IPS-20b (cell line): ENCODE data around the gene GJA9.
A peak's percentile ranks its signal among the peaks of the same experiment; 100 is the strongest.

Source experiments
- H3K27ac ChIP-seq: one replicate; pipeline ENCODE4 v1.5.1; 2013; ENCODE audit warnings: low read length
- H3K27me3 ChIP-seq: 2 replicates; pipeline ENCODE4 v1.6.1; 2013; ENCODE audit warnings: mild to moderate bottlenecking, low read length, inconsistent platforms; ENCODE audit not compliant: insufficient read depth
- H3K36me3 ChIP-seq: 2 replicates; pipeline ENCODE4 v1.6.1; 2013; ENCODE audit warnings: low read depth, mild to moderate bottlenecking, inconsistent platforms, low read length, moderate library complexity; ENCODE audit not compliant: insufficient read depth
- H3K4me1 ChIP-seq: 2 replicates; pipeline ENCODE4 v1.6.1; 2013; ENCODE audit warnings: mild to moderate bottlenecking, control low read depth, inconsistent platforms, low read length, moderate library complexity; ENCODE audit not compliant: insufficient read depth
- H3K4me3 ChIP-seq: 2 replicates; pipeline ENCODE4 v1.5.1; 2013; ENCODE audit warnings: mild to moderate bottlenecking, low read length, inconsistent platforms
- H3K9ac ChIP-seq: 2 replicates; pipeline ENCODE4 v1.6.1; 2013; ENCODE audit warnings: low read depth, mild to moderate bottlenecking, inconsistent platforms, low read length, moderate library complexity
- H3K9me3 ChIP-seq: 2 replicates; pipeline ENCODE4 v1.6.1; 2013; ENCODE audit warnings: mild to moderate bottlenecking, low read depth, low read length, inconsistent platforms; ENCODE audit not compliant: insufficient read depth

Gene GJA9

GRCh38 chr1:38873027-38873969 lies 8.1 kb downstream of the GJA9 start, which contains the start of gene MYCBP:
Gene MYCBP (minus strand): TSS chr1:38873348. CDS start chr1:38873305, 43 bp downstream.
- H3K4me1 ChIP-seq, result no peaks in the 10 kb centered on the region
- H3K27me3 ChIP-seq, result no peaks in the 10 kb centered on the region
- H3K36me3 ChIP-seq, result no peaks in the 10 kb centered on the region
- H3K27ac ChIP-seq, result peak within 1 kb of the TSS; percentile 4
- H3K4me3 ChIP-seq, result peak within 1 kb of the TSS; percentile 92
- no peaks in the 10 kb centered on the region for H3K9me3 ChIP-seq
- H3K9ac ChIP-seq, result peak within 1 kb of the TSS; percentile 87; the same call in 1 of the 2 replicates

- no peaks in the 10 kb centered on the region for H3K4me1 ChIP-seq
- no peaks in the 10 kb centered on the region for H3K36me3 ChIP-seq
- H3K4me3 ChIP-seq, result peak overlapping the region; percentile 92
- H3K27ac ChIP-seq, result no peak overlapping the region
- peak overlapping the region; percentile 75; the same call in 1 of the 2 replicates for H3K9ac ChIP-seq
- H3K9me3 ChIP-seq, result no peaks in the 10 kb centered on the region
- no peaks in the 10 kb centered on the region for H3K27me3 ChIP-seq
These were observed 8.9 kb downstream of the GJA9 start for GRCh38 chr1:38872401-38873026.

- H3K27me3 ChIP-seq, result no peaks in the 10 kb centered on the region
- no peaks in the 10 kb centered on the region for H3K36me3 ChIP-seq
- H3K4me1 ChIP-seq, result no peaks in the 10 kb centered on the region
- no peaks in the 10 kb centered on the region for H3K9me3 ChIP-seq
- H3K27ac ChIP-seq, result no peak overlapping the region
- no peak overlapping the region for H3K4me3 ChIP-seq
- no peak overlapping the region for H3K9ac ChIP-seq
These were observed 10.4 kb downstream of the GJA9 start for GRCh38 chr1:38870996-38871395.

GRCh38 chr1:38867208-38867607 lies 14.2 kb downstream of the GJA9 start:
- Histone ChIP-seq H3K36me3 (peaks cover 34% of the 10 kb centered on the region), H3K27ac (no peak overlapping the region), H3K27me3 (no peaks in the 10 kb centered on the region), H3K9ac (no peak overlapping the region), H3K4me3 (no peak overlapping the region), H3K4me1 (no peaks in the 10 kb centered on the region), H3K9me3 (no peaks in the 10 kb centered on the region)

GRCh38 chr1:38865112-38865715 lies 16.2 kb downstream of the GJA9 start:
- H3K36me3 ChIP-seq, result peaks cover 38% of the 10 kb centered on the region
- H3K4me1 ChIP-seq, result peaks cover 3% of the 10 kb centered on the region; the same call in 1 of the 2 replicates

GRCh38 chr1:38860454-38860795 lies 21.0 kb downstream of the GJA9 start:
- no peaks in the 10 kb centered on the region for H3K27me3 ChIP-seq
- peak overlapping the region; percentile 22 for H3K27ac ChIP-seq

More at GRCh38 chr1:38865112-38865715, 16.2 kb downstream of the GJA9 start:
- H3K9me3 ChIP-seq, result no peaks in the 10 kb centered on the region
- no peak overlapping the region for H3K4me3 ChIP-seq
- H3K9ac ChIP-seq, result no peak overlapping the region
- H3K27ac ChIP-seq, result no peak overlapping the region
- H3K27me3 ChIP-seq, result no peaks in the 10 kb centered on the region

GRCh38 chr1:38859561-38860453 lies 21.6 kb downstream of the GJA9 start, which contains the start of gene RRAGC:
Gene RRAGC (minus strand): TSS chr1:38859772. CDS start chr1:38859646, 126 bp downstream.
- Histone ChIP-seq H3K4me1 (peaks cover 7% of the 10 kb centered on the region), H3K36me3 (peaks cover 49% of the 10 kb centered on the region), H3K4me3 (peak within 1 kb of the TSS; percentile 96), H3K27me3 (no peaks in the 10 kb centered on the region), H3K9ac (peak within 1 kb of the TSS; percentile 88), H3K9me3 (no peaks in the 10 kb centered on the region), H3K27ac (peak within 1 kb of the TSS; percentile 22)

More at GRCh38 chr1:38860454-38860795, 21.0 kb downstream of the GJA9 start:
- Histone ChIP-seq H3K9me3 (no peaks in the 10 kb centered on the region), H3K4me3 (peak overlapping the region; percentile 96), H3K4me1 (peaks cover 7% of the 10 kb centered on the region), H3K36me3 (peaks cover 49% of the 10 kb centered on the region), H3K9ac (peak overlapping the region; percentile 88)

- Histone ChIP-seq H3K9ac (peak overlapping the region; percentile 77; the same call in 1 of the 2 replicates), H3K4me1 (peaks cover 7% of the 10 kb centered on the region), H3K4me3 (peak overlapping the region; percentile 96)
These were observed 22.4 kb downstream of the GJA9 start for GRCh38 chr1:38858833-38859560.

GRCh38 chr1:38852780-38853179 lies 28.6 kb downstream of the GJA9 start:
- Histone ChIP-seq H3K36me3 (peaks cover 65% of the 10 kb centered on the region), H3K4me3 (no peak overlapping the region), H3K9ac (no peak overlapping the region), H3K27ac (no peak overlapping the region), H3K9me3 (no peaks in the 10 kb centered on the region), H3K27me3 (no peaks in the 10 kb centered on the region), H3K4me1 (no peaks in the 10 kb centered on the region)

More at GRCh38 chr1:38858833-38859560, 22.4 kb downstream of the GJA9 start:
- H3K27me3 ChIP-seq, result no peaks in the 10 kb centered on the region
- no peak overlapping the region for H3K27ac ChIP-seq
- H3K9me3 ChIP-seq, result no peaks in the 10 kb centered on the region
- H3K36me3 ChIP-seq, result peaks cover 45% of the 10 kb centered on the region

- Histone ChIP-seq H3K9me3 (no peaks in the 10 kb centered on the region), H3K27me3 (no peaks in the 10 kb centered on the region), H3K27ac (no peak overlapping the region), H3K4me1 (no peaks in the 10 kb centered on the region; the same call in 1 of the 2 replicates), H3K9ac (no peak overlapping the region), H3K36me3 (peaks cover 68% of the 10 kb centered on the region), H3K4me3 (no peak overlapping the region)
These were observed 33.3 kb downstream of the GJA9 start for GRCh38 chr1:38848071-38848470.
